WI38 (cell line): Measurements from ENCODE around the gene C10orf71.

Source experiments
- H3K4me3 ChIP-seq: 2 replicates; pipeline ENCODE4 v1.5.1; 2011; ENCODE audit warnings: low read depth, mild to moderate bottlenecking, control low read depth, low read length
- TF ChIP-seq, protein P1 (sequence below): IDR thresholded peaks from 2 replicates; pipeline ENCODE4 v1.5.1; 2012; ENCODE audit warnings: low read depth, mild to moderate bottlenecking, control low read depth, low read length

C10orf71 gene

DNA sequence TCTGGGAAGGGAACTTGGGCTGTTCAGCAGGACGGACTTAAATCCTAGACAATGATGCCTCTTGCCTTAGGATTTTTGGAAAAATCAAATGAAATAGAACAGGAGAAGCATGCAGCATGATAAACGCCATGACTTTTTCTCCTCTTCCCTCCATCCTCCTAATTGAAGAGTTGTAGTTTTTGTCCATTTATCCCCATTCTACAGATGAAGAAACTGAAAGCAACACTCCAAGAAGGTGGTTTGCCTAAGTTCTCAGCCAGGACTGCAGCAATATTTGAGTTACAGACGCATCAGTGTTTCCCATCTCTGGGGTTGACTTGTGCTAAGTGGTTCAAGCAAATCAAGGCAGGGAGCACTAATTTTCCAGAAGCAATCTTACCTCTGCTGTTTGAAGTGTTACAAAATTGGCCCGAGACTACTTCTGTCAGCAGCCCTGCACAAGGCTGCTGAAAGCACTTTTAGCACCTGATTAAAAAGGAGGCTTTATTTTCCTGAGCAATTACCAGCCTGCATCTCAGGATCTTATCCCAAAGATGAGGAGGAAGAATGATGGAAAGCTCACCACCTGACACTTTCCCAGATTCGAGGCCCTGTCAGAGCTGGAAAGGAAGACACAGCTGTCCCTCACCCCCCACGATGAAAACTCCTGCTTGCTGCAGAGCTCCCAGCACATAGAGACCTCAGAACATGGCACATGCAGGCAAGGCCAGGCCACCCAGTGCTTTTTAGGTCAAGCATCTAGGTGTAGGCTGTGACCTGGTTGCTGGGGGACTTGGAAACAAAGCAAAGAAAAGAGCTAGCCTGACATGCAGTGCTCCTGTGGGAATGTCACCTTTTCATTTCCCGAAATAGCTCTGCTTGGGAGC lies 19.7 kb upstream of the C10orf71 start:
- TF ChIP-seq, protein P1, sequence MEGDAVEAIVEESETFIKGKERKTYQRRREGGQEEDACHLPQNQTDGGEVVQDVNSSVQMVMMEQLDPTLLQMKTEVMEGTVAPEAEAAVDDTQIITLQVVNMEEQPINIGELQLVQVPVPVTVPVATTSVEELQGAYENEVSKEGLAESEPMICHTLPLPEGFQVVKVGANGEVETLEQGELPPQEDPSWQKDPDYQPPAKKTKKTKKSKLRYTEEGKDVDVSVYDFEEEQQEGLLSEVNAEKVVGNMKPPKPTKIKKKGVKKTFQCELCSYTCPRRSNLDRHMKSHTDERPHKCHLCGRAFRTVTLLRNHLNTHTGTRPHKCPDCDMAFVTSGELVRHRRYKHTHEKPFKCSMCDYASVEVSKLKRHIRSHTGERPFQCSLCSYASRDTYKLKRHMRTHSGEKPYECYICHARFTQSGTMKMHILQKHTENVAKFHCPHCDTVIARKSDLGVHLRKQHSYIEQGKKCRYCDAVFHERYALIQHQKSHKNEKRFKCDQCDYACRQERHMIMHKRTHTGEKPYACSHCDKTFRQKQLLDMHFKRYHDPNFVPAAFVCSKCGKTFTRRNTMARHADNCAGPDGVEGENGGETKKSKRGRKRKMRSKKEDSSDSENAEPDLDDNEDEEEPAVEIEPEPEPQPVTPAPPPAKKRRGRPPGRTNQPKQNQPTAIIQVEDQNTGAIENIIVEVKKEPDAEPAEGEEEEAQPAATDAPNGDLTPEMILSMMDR: no peak
- H3K4me3 ChIP-seq: no peak overlapping the region

DNA sequence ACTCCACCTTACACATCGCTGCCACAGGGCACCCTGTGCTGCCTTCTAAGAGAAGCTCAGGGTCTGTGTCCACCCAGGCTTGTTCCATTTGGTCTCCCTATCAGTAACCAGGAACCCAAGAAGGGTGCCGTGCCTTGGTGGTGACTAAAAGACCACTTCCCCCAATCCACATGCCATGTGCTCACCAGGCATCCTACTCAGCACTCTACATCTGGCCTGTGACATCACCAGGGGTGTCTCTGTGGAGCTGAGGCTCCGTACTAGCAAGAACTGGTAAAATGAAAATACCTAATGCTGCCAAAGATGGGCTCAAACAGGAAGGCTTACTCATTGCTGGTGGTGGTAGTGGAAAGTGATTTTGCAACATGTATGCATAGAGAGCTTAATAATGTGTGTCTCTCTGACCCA lies 19.0 kb upstream of the C10orf71 start:
- TF ChIP-seq, protein P1: no peak
- H3K4me3 ChIP-seq: no peak overlapping the region

DNA sequence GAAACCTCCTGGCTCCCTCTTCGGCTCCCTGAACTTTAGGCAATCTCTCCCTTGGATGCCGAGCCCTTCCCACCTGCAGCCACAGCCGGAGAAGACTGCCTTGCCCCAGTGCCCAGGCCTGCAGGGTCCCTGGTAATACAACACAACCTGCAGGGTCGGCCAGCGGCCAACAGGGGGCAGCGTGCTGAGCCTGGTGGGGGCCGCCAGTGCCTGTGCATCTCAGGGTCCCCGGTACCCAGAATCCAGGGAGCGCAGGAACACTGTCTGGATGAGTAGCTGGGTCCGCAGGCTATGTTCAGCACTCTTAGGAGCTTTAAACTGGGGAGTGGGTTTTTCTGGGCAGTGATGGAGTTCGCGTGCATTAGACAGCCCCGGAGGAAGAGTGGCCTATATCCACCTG lies 17.5 kb upstream of the C10orf71 start:
- TF ChIP-seq, protein P1: no peak; the same call in 1 of the 2 replicates
- H3K4me3 ChIP-seq: no peak overlapping the region

DNA sequence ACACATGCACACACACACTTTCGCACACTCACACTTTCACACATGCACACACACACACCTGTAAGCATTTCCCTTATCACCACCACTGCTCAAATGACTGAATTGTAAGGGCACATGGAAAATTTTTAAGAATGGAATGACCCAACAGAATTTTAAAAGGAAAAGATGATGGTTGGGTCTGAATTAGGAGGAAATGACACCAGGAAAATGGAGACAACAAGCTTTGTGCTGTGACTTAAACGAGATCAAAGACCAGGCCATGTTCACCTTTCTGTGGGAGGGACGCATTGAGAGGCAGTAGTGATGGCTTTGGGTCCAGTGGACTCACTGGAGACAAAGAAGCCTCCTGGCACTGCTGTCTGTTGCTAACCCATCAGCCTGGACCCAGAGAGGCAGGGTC lies 16.7 kb upstream of the C10orf71 start:
- TF ChIP-seq, protein P1: no peak
- no peak overlapping the region for H3K4me3 ChIP-seq

DNA sequence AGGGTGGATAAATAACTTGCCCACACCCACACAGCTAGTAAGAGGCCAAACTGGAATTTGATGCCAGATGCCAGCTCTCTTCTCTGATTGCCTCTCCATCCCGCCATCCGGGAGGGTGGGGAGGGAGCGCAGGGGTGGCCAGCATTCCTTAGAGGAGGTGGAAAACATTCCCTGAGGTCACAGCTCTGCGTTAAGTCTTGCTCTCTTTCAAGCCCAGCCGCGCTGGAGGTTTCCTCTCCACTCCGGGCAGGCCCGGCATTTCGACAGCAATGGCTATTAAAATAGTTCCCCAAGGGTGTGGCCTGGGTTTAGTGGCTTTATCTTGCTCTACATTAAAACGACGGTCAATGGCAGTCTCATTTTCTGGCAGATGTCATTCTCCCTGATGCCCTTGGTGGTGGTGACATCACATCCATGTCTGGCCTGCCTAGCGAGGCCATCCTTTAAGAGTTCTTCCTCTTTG lies 16.1 kb upstream of the C10orf71 start:
- TF ChIP-seq, protein P1: no peak
- H3K4me3 ChIP-seq: no peak overlapping the region

DNA sequence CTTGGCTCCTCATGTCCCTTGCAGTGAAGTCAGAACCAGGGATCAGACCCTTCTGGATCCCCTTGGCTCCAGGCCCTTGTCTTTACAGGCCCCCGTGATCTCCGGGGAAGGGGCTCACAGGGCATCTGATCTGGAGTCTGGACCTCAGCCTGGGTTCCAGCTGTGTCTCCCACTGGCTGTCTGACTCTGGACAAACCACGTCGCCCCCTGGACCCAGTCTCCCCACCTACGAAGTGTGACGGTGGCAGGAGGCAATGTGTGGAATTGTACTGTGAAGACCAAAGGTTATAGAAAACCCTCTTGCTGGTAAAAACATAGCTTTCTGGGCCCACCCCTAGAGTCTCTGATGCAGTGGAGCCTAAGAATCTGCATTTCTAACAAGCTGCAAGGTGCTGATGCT lies 15.5 kb upstream of the C10orf71 start:
- no peak overlapping the region for H3K4me3 ChIP-seq
- TF ChIP-seq, protein P1: no peak

DNA sequence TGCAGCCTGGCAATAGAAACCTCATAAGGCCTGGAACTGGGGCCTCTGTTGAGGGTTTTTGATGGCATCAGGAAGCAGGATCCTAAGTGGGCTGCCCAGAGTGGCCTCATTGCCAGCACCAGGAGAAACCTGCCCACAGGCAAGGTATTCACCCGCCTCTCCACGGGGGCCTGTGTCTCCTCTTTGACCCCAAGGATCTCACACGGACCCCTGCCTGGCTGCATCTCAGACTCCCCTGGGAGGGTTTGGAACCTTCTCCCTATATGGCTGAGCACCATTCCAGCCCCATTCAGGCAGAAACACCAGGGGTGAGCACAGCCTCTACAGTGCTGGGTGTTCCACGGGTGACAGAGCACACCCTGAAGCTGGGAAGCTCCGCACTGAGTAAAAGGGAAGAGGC lies 14.6 kb upstream of the C10orf71 start:
- TF ChIP-seq, protein P1: no peak
- no peak overlapping the region for H3K4me3 ChIP-seq
